Natural killer cell (primary cell): ENCODE results near the gene ZNF497. TPM values are rescaled to one million over a fixed set of nuclear protein-coding genes. Genes with fewer than 3 reads are reported as not detected.

ENCODE experiments used
- ATAC-seq, 3 donors: fragments of 150-1000 bp in 2 of 3; fragments of 200-7000 bp in 1 of 3; cut with Tn5 transposase; 1 replicate in 1 of 3; 2 replicates in 2 of 3; pipeline ENCODE4 v1.10.0; 2021; ENCODE audit warnings: mild to moderate bottlenecking in 2 of 3, moderate library complexity in 2 of 3
- DNase-seq, 2 donors: peaks; one replicate each; pipeline versions ENCODE4 v3.0.0 to v3.0.0-alpha.2; 2013 to 2021; ENCODE audit warnings: mixed read lengths in 1 of 2
- H3K27ac ChIP-seq: one replicate; pipeline ENCODE4 v1.5.1; 2013; ENCODE audit warnings: mild to moderate bottlenecking, low read length
- H3K27me3 ChIP-seq: one replicate; pipeline ENCODE4 v1.6.1; 2013; ENCODE audit warnings: low read length; ENCODE audit not compliant: control insufficient read depth, insufficient read depth
- H3K36me3 ChIP-seq: one replicate; pipeline ENCODE4 v1.6.1; 2013; ENCODE audit warnings: low read length; ENCODE audit not compliant: control insufficient read depth, insufficient read depth
- H3K4me1 ChIP-seq: one replicate; pipeline ENCODE4 v1.6.1; 2013; ENCODE audit warnings: low read length; ENCODE audit not compliant: control insufficient read depth, insufficient read depth
- H3K4me3 ChIP-seq: one replicate; pipeline ENCODE4 v1.5.1; 2013; ENCODE audit warnings: low read length
- H3K9me3 ChIP-seq: one replicate; pipeline ENCODE4 v1.6.1; 2013; ENCODE audit warnings: low read length; ENCODE audit not compliant: control insufficient read depth, insufficient read depth
- H3K27ac Mint-ChIP-seq, 2 donors: one replicate each; pipeline ENCODE4 v1.8.0; 2022; ENCODE audit warnings: mild to moderate bottlenecking in 2 of 2, mixed read lengths in 2 of 2, moderate library complexity in 1 of 2
- H3K27me3 Mint-ChIP-seq, 2 donors: one replicate each; pipeline ENCODE4 v1.8.0; 2022; ENCODE audit warnings: low read depth in 2 of 2, mixed read lengths in 2 of 2
- H3K36me3 Mint-ChIP-seq: one replicate; pipeline ENCODE4 v1.8.0; 2022; ENCODE audit warnings: mixed read lengths
- H3K4me1 Mint-ChIP-seq, 2 donors: one replicate each; pipeline ENCODE4 v1.8.0; 2022; ENCODE audit warnings: mixed read lengths in 2 of 2
- H3K4me3 Mint-ChIP-seq: one replicate; pipeline ENCODE4 v1.8.0; 2022; ENCODE audit warnings: mild to moderate bottlenecking, moderate library complexity, mixed read lengths
- H3K9me3 Mint-ChIP-seq, 2 donors: one replicate each; pipeline ENCODE4 v1.8.0; 2022; ENCODE audit warnings: mixed read lengths in 2 of 2
- WGBS: methylation state at CpG from one replicate; pipeline ENCODE4 v1.1.7; 2013; ENCODE audit warnings: missing lambda C conversion rate; ENCODE audit not compliant: insufficient coverage; 5-methylcytosine and 5-hydroxymethylcytosine counted together
- intact Hi-C: fragments of 100-400 bp; cut with micrococcal nuclease; formaldehyde crosslinking; loops from one replicate; pipeline ENCODE4 v1.14.2; 2022
- total RNA-seq, 4 donors: library from RNA; stranded (reverse); fragments of 120-200 nt in 1 of 4; gene quantifications; one replicate each; pipeline versions ENCODE4 v1.2.3 to v1.2.4, GENCODE V29; 2013 to 2022
- TF ChIP-seq, protein P1 (sequence below): fragments of 200-600 bp; IDR thresholded peaks from one replicate; pipeline ENCODE4 v1.8.0; 2022; ENCODE audit warnings: antibody characterized with exemption

Gene ZNF497
- total RNA-seq, 3 donors from 2014 or later (not counting 1 experiment from before 2014, with no cell fraction given): 0.40 to 0.61 (median 0.60) TPM

- H3K4me1 Mint-ChIP-seq: peaks cover 1 to 2% of the 10 kb centered on the region in 2 donors
- H3K9me3 ChIP-seq: no peaks in the 10 kb centered on the region
- H3K4me3 ChIP-seq: no peak overlapping the region
- peaks cover 5% of the 10 kb centered on the region for H3K4me1 ChIP-seq
- no peak for DNase-seq
- no peaks in the 10 kb centered on the region for H3K27me3 ChIP-seq
- H3K36me3 Mint-ChIP-seq: no peaks in the 10 kb centered on the region
- no peak overlapping the region for H3K4me3 Mint-ChIP-seq
- no peaks in the 10 kb centered on the region for H3K9me3 Mint-ChIP-seq
- H3K27ac Mint-ChIP-seq: no peak overlapping the region
- no peak overlapping the region for H3K27ac ChIP-seq
- TF ChIP-seq, protein P1, sequence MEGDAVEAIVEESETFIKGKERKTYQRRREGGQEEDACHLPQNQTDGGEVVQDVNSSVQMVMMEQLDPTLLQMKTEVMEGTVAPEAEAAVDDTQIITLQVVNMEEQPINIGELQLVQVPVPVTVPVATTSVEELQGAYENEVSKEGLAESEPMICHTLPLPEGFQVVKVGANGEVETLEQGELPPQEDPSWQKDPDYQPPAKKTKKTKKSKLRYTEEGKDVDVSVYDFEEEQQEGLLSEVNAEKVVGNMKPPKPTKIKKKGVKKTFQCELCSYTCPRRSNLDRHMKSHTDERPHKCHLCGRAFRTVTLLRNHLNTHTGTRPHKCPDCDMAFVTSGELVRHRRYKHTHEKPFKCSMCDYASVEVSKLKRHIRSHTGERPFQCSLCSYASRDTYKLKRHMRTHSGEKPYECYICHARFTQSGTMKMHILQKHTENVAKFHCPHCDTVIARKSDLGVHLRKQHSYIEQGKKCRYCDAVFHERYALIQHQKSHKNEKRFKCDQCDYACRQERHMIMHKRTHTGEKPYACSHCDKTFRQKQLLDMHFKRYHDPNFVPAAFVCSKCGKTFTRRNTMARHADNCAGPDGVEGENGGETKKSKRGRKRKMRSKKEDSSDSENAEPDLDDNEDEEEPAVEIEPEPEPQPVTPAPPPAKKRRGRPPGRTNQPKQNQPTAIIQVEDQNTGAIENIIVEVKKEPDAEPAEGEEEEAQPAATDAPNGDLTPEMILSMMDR: no peak
- no peaks in the 10 kb centered on the region for H3K27me3 Mint-ChIP-seq
- intact Hi-C loops: no loop called here
- no peak for ATAC-seq
- H3K36me3 ChIP-seq: no peaks in the 10 kb centered on the region
- 96% methylated on average over 106 of the region's 106 CpGs for WGBS
These were observed 5.3 kb upstream of the ZNF497 start for GRCh38 chr19:58367698-58368454.

DNA sequence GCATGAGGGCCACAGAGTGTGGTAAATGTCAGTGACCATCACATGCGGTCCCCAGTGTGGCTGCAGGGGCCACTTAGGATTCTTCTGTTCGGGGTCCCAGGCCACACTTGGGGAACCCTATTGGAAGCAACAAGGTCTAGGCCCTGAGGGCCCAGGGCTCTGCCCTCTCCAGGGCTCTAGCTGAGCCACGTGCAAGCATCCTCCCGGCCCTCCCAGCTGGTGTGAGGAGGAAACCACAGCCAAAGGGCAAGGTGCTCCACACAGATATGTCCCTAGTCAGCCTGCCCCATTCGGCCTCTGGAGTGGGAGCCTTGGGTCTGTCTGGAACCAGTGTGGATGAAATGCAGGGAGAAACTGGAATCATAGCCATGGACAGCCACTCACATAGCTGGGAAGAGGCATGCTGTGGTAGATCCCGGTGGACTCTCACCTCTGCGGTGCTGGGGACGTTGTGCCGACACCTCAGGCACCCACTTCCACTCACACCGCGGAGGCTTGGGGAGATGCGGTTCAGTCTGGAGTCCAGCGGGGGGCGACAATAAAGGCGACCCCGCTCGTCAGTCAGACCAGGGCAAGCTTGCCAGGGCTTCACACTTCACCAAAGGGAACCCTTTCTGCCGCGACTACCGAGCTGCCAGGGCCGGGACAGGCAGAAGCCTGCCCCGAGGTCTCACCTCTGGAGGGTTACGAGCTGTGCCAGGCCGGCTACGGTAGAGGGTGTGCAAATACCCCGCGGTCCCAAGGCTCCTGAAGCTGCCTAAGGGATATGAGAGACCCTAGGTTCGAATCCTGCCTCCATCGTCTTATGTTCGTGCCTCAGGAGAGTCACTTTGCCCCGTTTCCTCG, 4.3 kb upstream of the ZNF497 start:
- Histone ChIP-seq H3K4me3 (no peak overlapping the region), H3K36me3 (no peaks in the 10 kb centered on the region), H3K9me3 (no peaks in the 10 kb centered on the region), H3K27ac (no peak overlapping the region), H3K4me1 (peaks cover 10% of the 10 kb centered on the region), H3K27me3 (no peaks in the 10 kb centered on the region)
- intact Hi-C loops: no loop called here
- H3K4me1 Mint-ChIP-seq: peaks cover 11% of the 10 kb centered on the region in 2 donors
- H3K4me3 Mint-ChIP-seq: no peak overlapping the region
- no peaks in the 10 kb centered on the region for H3K36me3 Mint-ChIP-seq
- TF ChIP-seq, protein P1: no peak
- DNase-seq (no peak), ATAC-seq (no peak)
- no peaks in the 10 kb centered on the region for H3K27me3 Mint-ChIP-seq
- no peaks in the 10 kb centered on the region for H3K9me3 Mint-ChIP-seq
- no peak overlapping the region for H3K27ac Mint-ChIP-seq
- whole genome bisulfite sequencing: 94% methylated on average over 32 of the region's 32 CpGs

- no peaks in the 10 kb centered on the region for H3K27me3 Mint-ChIP-seq
- TF ChIP-seq, protein P1: no peak
- H3K4me3 ChIP-seq: no peak overlapping the region
- WGBS: 24% methylated on average over 5 of the region's 5 CpGs
- intact Hi-C loops: no loop called here
- no peaks in the 10 kb centered on the region for H3K36me3 ChIP-seq
- H3K27ac ChIP-seq: no peak overlapping the region
- peaks cover 13% of the 10 kb centered on the region in 2 donors for H3K4me1 Mint-ChIP-seq
- H3K9me3 Mint-ChIP-seq: no peaks in the 10 kb centered on the region
- DNase-seq: no peak
- peak overlapping the region; percentile 35 for H3K4me3 Mint-ChIP-seq
- H3K9me3 ChIP-seq: no peaks in the 10 kb centered on the region
- H3K4me1 ChIP-seq: peaks cover 14% of the 10 kb centered on the region
- ATAC-seq: no peak
- H3K27ac Mint-ChIP-seq: no peak overlapping the region
- no peaks in the 10 kb centered on the region for H3K36me3 Mint-ChIP-seq
- H3K27me3 ChIP-seq: no peaks in the 10 kb centered on the region
These were observed 1.6 kb upstream of the ZNF497 start for GRCh38 chr19:58364146-58364545.
